Stimulated activated CD8-positive, alpha-beta memory T cell treated with anti-CD3 and anti-CD28 coated beads, Interleukin-2, amount 100 ng/mL, for 48 hours (primary cell): Measurements from ENCODE around the gene FUNDC2.

Experiments
- DNase-seq, 2 donors: peaks; one replicate each; pipeline ENCODE4 v3.0.0-alpha.2; 2020; ENCODE audit warnings: low read depth in 2 of 2

Gene FUNDC2

GRCh38 chrX:155069414-155069813 is 42.8 kb downstream of the FUNDC2 start:
- no peak for DNase-seq

- DNase-seq: no peak
Observed at GRCh38 chrX:155070038-155070437, 43.4 kb downstream of the FUNDC2 start.

- DNase-seq: no peak
Observed at GRCh38 chrX:155070663-155070974, 44.0 kb downstream of the FUNDC2 start.

- DNase-seq: peak; percentile 57 to 75
Observed at GRCh38 chrX:155070975-155071693, 44.5 kb downstream of the FUNDC2 start, which contains the start of the genes BRCC3, CMC4 and MTCP1. Gene BRCC3 (plus strand): TSS chrX:155071508. CDS start chrX:155071528, 20 bp downstream. Gene CMC4 (minus strand): TSS chrX:155071136. CDS start chrX:155064023, 7,113 bp downstream. Gene MTCP1 (minus strand): TSS chrX:155071136. CDS start chrX:155066010, 5,126 bp downstream.

DNA sequence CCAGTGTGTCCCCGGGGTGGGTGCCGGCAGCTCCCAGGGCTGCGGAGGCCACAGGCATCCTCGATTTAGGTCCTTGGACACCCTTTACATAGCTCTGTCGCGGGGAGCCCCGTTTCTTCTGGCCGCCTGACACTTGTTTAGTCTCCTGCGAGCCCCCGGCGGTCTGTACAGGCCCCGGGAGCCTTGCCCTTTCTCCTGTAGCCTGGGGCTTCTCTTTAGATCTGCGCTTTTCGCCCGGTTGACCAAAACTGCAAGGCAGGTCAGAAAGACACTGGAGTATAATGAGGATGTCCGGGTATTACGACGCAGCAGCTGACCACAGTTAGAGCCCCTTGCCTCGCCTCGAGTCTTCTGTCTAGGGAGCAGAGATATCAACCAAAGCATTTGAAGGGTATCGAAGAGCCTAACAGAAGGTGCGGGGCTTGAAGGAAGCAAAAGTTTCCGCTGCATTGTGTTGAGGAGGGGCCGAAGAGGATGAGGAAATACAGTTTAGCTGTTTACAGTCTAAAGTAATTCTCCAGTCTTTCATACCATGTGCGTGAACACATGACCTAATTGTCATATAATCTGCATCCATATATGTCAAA is 45.1 kb downstream of the FUNDC2 start:
- DNase-seq: no peak

- peak; percentile 11 to 13 for DNase-seq
Observed at GRCh38 chrX:155086202-155086840, 59.7 kb downstream of the FUNDC2 start.

GRCh38 chrX:155086961-155087735 is 60.5 kb downstream of the FUNDC2 start:
- no peak for DNase-seq

DNA sequence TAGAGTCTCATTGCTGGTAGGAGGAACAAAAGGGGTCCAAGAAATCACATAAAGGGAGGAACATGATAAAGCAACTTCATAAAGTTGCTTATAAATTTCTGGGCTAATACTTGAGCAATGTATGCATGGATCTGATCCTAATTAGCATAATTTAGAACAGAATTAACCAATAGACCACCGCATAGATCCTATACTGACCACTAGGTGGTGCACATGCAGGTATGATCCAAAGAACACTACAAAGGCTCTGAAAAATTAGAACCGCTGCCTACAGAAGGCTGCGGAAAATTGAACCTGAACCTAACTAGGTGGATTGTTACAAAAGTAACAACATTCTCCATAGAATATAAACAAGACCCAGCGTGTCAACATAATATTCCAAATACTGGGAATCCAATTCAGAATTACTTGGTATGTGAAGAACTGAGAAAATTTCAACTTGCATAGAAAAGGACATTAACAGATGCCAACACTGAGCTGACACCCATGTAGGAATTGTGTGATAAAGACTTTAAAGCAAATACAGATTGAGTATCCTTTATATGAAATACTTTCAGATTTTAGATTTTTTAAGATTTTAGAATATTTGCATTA is 67.9 kb downstream of the FUNDC2 start:
- DNase-seq: no peak

GRCh38 chrX:155105919-155106318 is 79.3 kb downstream of the FUNDC2 start:
- no peak for DNase-seq

- DNase-seq: no peak
Observed at GRCh38 chrX:155108427-155108826, 81.8 kb downstream of the FUNDC2 start.
